HCT116 (cell line): ENCODE measurements around the gene VSNL1. TPM values are rescaled to one million over a fixed set of nuclear protein-coding genes. Genes with fewer than 3 reads are reported as not detected.

Experiments used
- ATAC-seq: fragments of 200-7000 bp; cut with Tn5 transposase; 2 replicates; pipeline ENCODE4 v1.9.1; 2020; ENCODE audit warnings: mild to moderate bottlenecking, moderate library complexity
- BruUV-seq: library from RNA; stranded (reverse); fragments of 400-500 nt; replicated peaks from 2 replicates; lab custom pipeline; 2021; lab: Mats Ljungman, UMichigan
- CTCF ChIA-PET: fragments of 300-600 bp; sonication (Branson Sonifier 250); formaldehyde crosslinking; loops from one replicate; lab custom pipeline; 2021; ENCODE audit warnings: antibody characterized with exemption; lab: Charles Lee
- POLR2A ChIA-PET: fragments of 300-600, 350-600 bp; sonication (Branson Sonifier 250); formaldehyde crosslinking; loops from one replicate; lab custom pipeline; 2021; ENCODE audit warnings: antibody characterized with exemption; lab: Charles Lee
- RAD21 ChIA-PET, 2 experiments: fragments of 300-600 bp; sonication (Branson Sonifier 250); formaldehyde crosslinking; loops; one replicate each; lab custom pipeline; 2023; ENCODE audit warnings: low total read pairs in 2 of 2; ENCODE audit not compliant: uncharacterized antibody in 2 of 2, unreplicated experiment in 2 of 2, low non-redundant PET in 1 of 2; lab: Charles Lee
- DNase-seq: peaks from one replicate; pipeline ENCODE4 v3.0.0-alpha.2; 2010; ENCODE audit warnings: low read depth, low spot score
- H2AFZ ChIP-seq: fragments of 200-600 bp; shearing (Covaris generic), sonication (generic); 2 replicates; pipeline ENCODE4 v1.6.1; 2017; ENCODE audit warnings: low read depth, mixed run types, mixed read lengths, antibody characterized with exemption, low read length; ENCODE audit not compliant: poor library complexity, severe bottlenecking
- H3K27ac ChIP-seq: 2 replicates; pipeline ENCODE4 v1.5.1; 2012; ENCODE audit warnings: low read depth, low read length
- H3K27me3 ChIP-seq: fragments of 200-600 bp; sonication (generic); 2 replicates; pipeline ENCODE4 v1.6.1; 2016; ENCODE audit warnings: mixed run types, low read length, mixed read lengths; ENCODE audit not compliant: insufficient read depth
- H3K36me3 ChIP-seq, 2 experiments: fragments of 200-500 bp in 1 of 2; fragments of 200-600 bp in 1 of 2; sonication (Bioruptor generic) in 1 of 2; sonication (generic) in 1 of 2; 2 replicates each; pipeline versions ENCODE4 v1.5.1 to v1.6.1; 2014 to 2016; ENCODE audit warnings: low read length in 2 of 2, inconsistent platforms in 1 of 2, mixed read lengths in 1 of 2, mixed run types in 1 of 2; ENCODE audit not compliant: insufficient read depth in 2 of 2, control insufficient read depth in 1 of 2
- H3K4me1 ChIP-seq, 2 experiments: fragments of 200-600 bp in 1 of 2; sonication (generic) in 1 of 2; 2 replicates each; pipeline versions ENCODE4 v1.5.1 to v1.6.1; 2012 to 2017; ENCODE audit warnings: low read length in 2 of 2, inconsistent platforms in 1 of 2, mild to moderate bottlenecking in 1 of 2, mixed read lengths in 1 of 2, mixed run types in 1 of 2, moderate library complexity in 1 of 2; ENCODE audit not compliant: insufficient read depth in 2 of 2, control insufficient read depth in 1 of 2
- H3K4me2 ChIP-seq: fragments of 200-600 bp; sonication (generic); 2 replicates; pipeline ENCODE4 v1.6.1; 2017; ENCODE audit warnings: mixed run types, low read length, mixed read lengths
- H3K4me3 ChIP-seq, 2 experiments: fragments of 200-600 bp in 1 of 2; sonication (generic) in 1 of 2; replicated peaks in 1 of 2; 2 replicates each; pipeline ENCODE4 v1.5.1; 2011 to 2016; ENCODE audit warnings: low read length in 2 of 2, control low read depth in 1 of 2, low read depth in 1 of 2, mild to moderate bottlenecking in 1 of 2, mixed read lengths in 1 of 2, mixed run types in 1 of 2
- H3K79me2 ChIP-seq: fragments of 200-600 bp; sonication (generic); 2 replicates; pipeline ENCODE4 v1.6.1; 2017; ENCODE audit warnings: mild to moderate bottlenecking, mixed run types, low read length, moderate library complexity, mixed read lengths; ENCODE audit not compliant: insufficient read depth
- H3K9ac ChIP-seq: fragments of 200-600 bp; sonication (generic); 2 replicates; pipeline ENCODE4 v1.6.1; 2016; ENCODE audit warnings: low read length, mixed read lengths
- H3K9me2 ChIP-seq: fragments of 200-600 bp; sonication (generic), shearing (Covaris generic); 2 replicates; pipeline ENCODE4 v1.6.1; 2017; ENCODE audit warnings: mixed run types, mild to moderate bottlenecking, moderate library complexity; ENCODE audit not compliant: insufficient read depth
- H3K9me3 ChIP-seq, 2 experiments: fragments of 200-500 bp in 1 of 2; fragments of 200-600 bp in 1 of 2; sonication (Bioruptor generic) in 1 of 2; sonication (generic) in 1 of 2; 2 replicates each; pipeline ENCODE4 v1.6.1; 2014 to 2017; ENCODE audit warnings: low read length in 2 of 2, mixed read lengths in 2 of 2, inconsistent platforms in 1 of 2, low read depth in 1 of 2, mild to moderate bottlenecking in 1 of 2, mixed run types in 1 of 2, moderate library complexity in 1 of 2; ENCODE audit not compliant: control insufficient read depth in 1 of 2, insufficient read depth in 1 of 2
- H4K20me1 ChIP-seq: fragments of 200-600 bp; sonication (generic), shearing (Covaris generic); 2 replicates; pipeline ENCODE4 v1.6.1; 2017; ENCODE audit warnings: mixed run types, mild to moderate bottlenecking, moderate library complexity; ENCODE audit not compliant: insufficient read depth
- EGR1 ChIP-seq: IDR thresholded peaks from 2 replicates; pipeline ENCODE4 v1.6.1; 2012; ENCODE audit warnings: low read depth
- ELF1 ChIP-seq: IDR thresholded peaks from 2 replicates; pipeline ENCODE4 v1.6.1; 2012; ENCODE audit warnings: low read depth, borderline replicate concordance
- EZH2 ChIP-seq: fragments of 200-600 bp; sonication (generic); IDR thresholded peaks from 2 replicates; pipeline ENCODE4 v1.6.1; 2017; ENCODE audit warnings: antibody characterized with exemption, mixed run types
- EZH2phosphoT487 ChIP-seq: fragments of 200-600 bp; IDR thresholded peaks from 2 replicates; pipeline ENCODE4 v1.6.1; 2018; ENCODE audit warnings: antibody characterized with exemption, borderline replicate concordance
- FOSL1 ChIP-seq: IDR thresholded peaks from 2 replicates; pipeline ENCODE4 v1.6.1; 2012; ENCODE audit warnings: low read depth
- JUND ChIP-seq: IDR thresholded peaks from 2 replicates; pipeline ENCODE4 v1.6.1; 2012
- POLR2A ChIP-seq: IDR thresholded peaks from 2 replicates; pipeline ENCODE4 v1.7.0; 2011; ENCODE audit warnings: borderline replicate concordance; ENCODE audit not compliant: insufficient read depth, insufficient read length; ENCODE audit errors: extremely low read depth
- POLR2AphosphoS5 ChIP-seq: IDR thresholded peaks from 2 replicates; pipeline ENCODE4 v1.6.1; 2011; ENCODE audit warnings: mild to moderate bottlenecking, low read depth, low read length, moderate library complexity
- SIN3A ChIP-seq: IDR thresholded peaks from 2 replicates; pipeline ENCODE4 v1.6.1; 2012; ENCODE audit warnings: low read depth
- SP1 ChIP-seq: IDR thresholded peaks from 2 replicates; pipeline ENCODE4 v1.6.1; 2012; ENCODE audit warnings: low read depth
- SRF ChIP-seq: IDR thresholded peaks from 2 replicates; pipeline ENCODE4 v1.6.1; 2012; ENCODE audit warnings: low read depth
- TCF7L2 ChIP-seq: IDR thresholded peaks from 2 replicates; pipeline ENCODE4 v1.7.0; 2011; ENCODE audit warnings: borderline replicate concordance, inconsistent platforms; ENCODE audit not compliant: insufficient read depth, insufficient read length; ENCODE audit errors: extremely low read depth
- intact Hi-C: fragments of 100-400 bp; cut with micrococcal nuclease; formaldehyde crosslinking; loops from 2 replicates; pipeline ENCODE4 v1.10.0; 2022
- total RNA-seq: library from RNA; stranded (reverse); gene quantifications from one replicate; pipeline ENCODE4 v1.2.1, GENCODE V29; 2021; ENCODE audit not compliant: unreplicated experiment
- TF ChIP-seq, protein P1 (sequence below): IDR thresholded peaks from 2 replicates; pipeline ENCODE4 v1.6.1; 2012
- TF ChIP-seq, protein P2 (sequence below): IDR thresholded peaks from 2 replicates; pipeline ENCODE4 v1.6.1; 2012
- TF ChIP-seq, protein P3 (sequence below): IDR thresholded peaks from 2 replicates; pipeline ENCODE4 v1.6.1; 2012; ENCODE audit warnings: low read depth
- TF ChIP-seq, protein P4 (sequence below): IDR thresholded peaks from 2 replicates; pipeline ENCODE4 v1.6.1; 2011; ENCODE audit warnings: mild to moderate bottlenecking, low read length, moderate library complexity; ENCODE audit not compliant: insufficient replicate concordance; ENCODE audit errors: extremely low read depth

The VSNL1 gene
- total RNA-seq, 1 experiment from 2014 or later, result 4.6 TPM

DNA sequence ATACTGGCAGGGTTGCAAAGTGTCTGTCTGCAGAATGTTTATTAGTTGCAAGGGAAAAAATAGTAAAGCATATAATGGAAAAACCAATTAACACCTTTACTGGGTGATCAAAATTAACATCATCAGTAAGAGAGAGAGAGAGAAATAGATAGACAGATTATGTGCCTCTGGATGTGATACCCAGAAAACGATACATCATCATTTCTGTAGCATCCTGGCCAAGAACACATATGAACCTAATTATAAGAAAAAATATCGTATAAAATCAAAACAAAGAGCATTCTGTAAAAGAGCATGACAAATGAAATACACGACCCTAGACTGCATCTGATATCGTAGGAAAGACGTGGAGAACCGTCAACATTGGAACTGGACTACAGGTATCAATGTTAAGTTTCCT lies 148.5 kb downstream of the VSNL1 start:
- no peaks in the 10 kb centered on the region for H3K9me3 ChIP-seq
- no peak overlapping the region for H2AFZ ChIP-seq
- intact Hi-C loops, result no loop called here
- DNase-seq (no peak), ATAC-seq (no peak)
- no peak overlapping the region for H3K27ac ChIP-seq
- H3K27me3 ChIP-seq, result no peaks in the 10 kb centered on the region
- peaks cover 5 to 12% of the 10 kb centered on the region in 2 experiments for H3K36me3 ChIP-seq
- BruUV-seq, result no TSS peak
- H3K4me1 ChIP-seq, result no peaks in the 10 kb centered on the region
- CTCF ChIA-PET, result no interaction called here
- H3K9ac ChIP-seq, result no peak overlapping the region
- no peaks in the 10 kb centered on the region for H3K9me2 ChIP-seq
- RAD21 ChIA-PET, result no interaction called here
- H4K20me1 ChIP-seq, result no peaks in the 10 kb centered on the region
- H3K4me3 ChIP-seq, result no peak overlapping the region
- no peaks in the 10 kb centered on the region for H3K79me2 ChIP-seq
- no peak for TF ChIP-seq EZH2phosphoT487
- TF ChIP-seq SP1, result no peak
- no peak for TF ChIP-seq POLR2A
- TF ChIP-seq, protein P1, sequence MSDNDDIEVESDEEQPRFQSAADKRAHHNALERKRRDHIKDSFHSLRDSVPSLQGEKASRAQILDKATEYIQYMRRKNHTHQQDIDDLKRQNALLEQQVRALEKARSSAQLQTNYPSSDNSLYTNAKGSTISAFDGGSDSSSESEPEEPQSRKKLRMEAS, result no peak
- TF ChIP-seq ELF1, result no peak
- TF ChIP-seq POLR2AphosphoS5, result no peak
- no peak for TF ChIP-seq SIN3A
- TF ChIP-seq, protein P2, sequence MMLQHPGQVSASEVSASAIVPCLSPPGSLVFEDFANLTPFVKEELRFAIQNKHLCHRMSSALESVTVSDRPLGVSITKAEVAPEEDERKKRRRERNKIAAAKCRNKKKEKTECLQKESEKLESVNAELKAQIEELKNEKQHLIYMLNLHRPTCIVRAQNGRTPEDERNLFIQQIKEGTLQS, result no peak
- TF ChIP-seq JUND, result no peak
- TF ChIP-seq, protein P3, sequence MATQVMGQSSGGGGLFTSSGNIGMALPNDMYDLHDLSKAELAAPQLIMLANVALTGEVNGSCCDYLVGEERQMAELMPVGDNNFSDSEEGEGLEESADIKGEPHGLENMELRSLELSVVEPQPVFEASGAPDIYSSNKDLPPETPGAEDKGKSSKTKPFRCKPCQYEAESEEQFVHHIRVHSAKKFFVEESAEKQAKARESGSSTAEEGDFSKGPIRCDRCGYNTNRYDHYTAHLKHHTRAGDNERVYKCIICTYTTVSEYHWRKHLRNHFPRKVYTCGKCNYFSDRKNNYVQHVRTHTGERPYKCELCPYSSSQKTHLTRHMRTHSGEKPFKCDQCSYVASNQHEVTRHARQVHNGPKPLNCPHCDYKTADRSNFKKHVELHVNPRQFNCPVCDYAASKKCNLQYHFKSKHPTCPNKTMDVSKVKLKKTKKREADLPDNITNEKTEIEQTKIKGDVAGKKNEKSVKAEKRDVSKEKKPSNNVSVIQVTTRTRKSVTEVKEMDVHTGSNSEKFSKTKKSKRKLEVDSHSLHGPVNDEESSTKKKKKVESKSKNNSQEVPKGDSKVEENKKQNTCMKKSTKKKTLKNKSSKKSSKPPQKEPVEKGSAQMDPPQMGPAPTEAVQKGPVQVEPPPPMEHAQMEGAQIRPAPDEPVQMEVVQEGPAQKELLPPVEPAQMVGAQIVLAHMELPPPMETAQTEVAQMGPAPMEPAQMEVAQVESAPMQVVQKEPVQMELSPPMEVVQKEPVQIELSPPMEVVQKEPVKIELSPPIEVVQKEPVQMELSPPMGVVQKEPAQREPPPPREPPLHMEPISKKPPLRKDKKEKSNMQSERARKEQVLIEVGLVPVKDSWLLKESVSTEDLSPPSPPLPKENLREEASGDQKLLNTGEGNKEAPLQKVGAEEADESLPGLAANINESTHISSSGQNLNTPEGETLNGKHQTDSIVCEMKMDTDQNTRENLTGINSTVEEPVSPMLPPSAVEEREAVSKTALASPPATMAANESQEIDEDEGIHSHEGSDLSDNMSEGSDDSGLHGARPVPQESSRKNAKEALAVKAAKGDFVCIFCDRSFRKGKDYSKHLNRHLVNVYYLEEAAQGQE, result no peak
- TF ChIP-seq FOSL1, result no peak
- TF ChIP-seq SRF, result no peak
- TF ChIP-seq TCF7L2, result no peak
- no peak for TF ChIP-seq EGR1
- TF ChIP-seq EZH2, result no peak
- TF ChIP-seq, protein P4, sequence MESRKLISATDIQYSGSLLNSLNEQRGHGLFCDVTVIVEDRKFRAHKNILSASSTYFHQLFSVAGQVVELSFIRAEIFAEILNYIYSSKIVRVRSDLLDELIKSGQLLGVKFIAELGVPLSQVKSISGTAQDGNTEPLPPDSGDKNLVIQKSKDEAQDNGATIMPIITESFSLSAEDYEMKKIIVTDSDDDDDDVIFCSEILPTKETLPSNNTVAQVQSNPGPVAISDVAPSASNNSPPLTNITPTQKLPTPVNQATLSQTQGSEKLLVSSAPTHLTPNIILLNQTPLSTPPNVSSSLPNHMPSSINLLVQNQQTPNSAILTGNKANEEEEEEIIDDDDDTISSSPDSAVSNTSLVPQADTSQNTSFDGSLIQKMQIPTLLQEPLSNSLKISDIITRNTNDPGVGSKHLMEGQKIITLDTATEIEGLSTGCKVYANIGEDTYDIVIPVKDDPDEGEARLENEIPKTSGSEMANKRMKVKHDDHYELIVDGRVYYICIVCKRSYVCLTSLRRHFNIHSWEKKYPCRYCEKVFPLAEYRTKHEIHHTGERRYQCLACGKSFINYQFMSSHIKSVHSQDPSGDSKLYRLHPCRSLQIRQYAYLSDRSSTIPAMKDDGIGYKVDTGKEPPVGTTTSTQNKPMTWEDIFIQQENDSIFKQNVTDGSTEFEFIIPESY, result no peak
- POLR2A ChIA-PET, result no interaction called here
- H3K4me2 ChIP-seq, result no peak overlapping the region
